ENCODE results near the gene EFEMP2. TPM values are rescaled to one million over a fixed set of nuclear protein-coding genes. Genes with fewer than 3 reads are reported as not detected.
A peak's percentile ranks its signal among the peaks of the same experiment; 100 is the strongest.

Gene EFEMP2
- total and polyA plus RNA-seq, 2 donors (not counting 3 experiments of a cell fraction or from before 2014, with no cell fraction given): 81.7 to 207 TPM

- Histone ChIP-seq H3K4me3 (replicated peaks in 1 of 3; ENCODE audit: insufficient read depth in 1 of 3, low read depth in 1 of 3, low read length in 3 of 3) (peak overlapping the region; percentile 46 to 90 (median 71)), H3K36me3 (ENCODE audit: control insufficient read depth in 2 of 2, extremely low read depth in 1 of 2, insufficient read depth in 2 of 2, low read length in 2 of 2) (peaks cover 4 to 5% of the 10 kb centered on the region in 2 experiments), H3K79me2 (ENCODE audit: control insufficient read depth, insufficient read depth, low read length) (peaks cover 37% of the 10 kb centered on the region), H3K9me3 (replicated peaks; ENCODE audit: control insufficient read depth, insufficient read depth, low read length) (no peaks in the 10 kb centered on the region), H3K4me1 (ENCODE audit: control insufficient read depth, extremely low read depth, insufficient read depth, low read length) (peaks cover 55% of the 10 kb centered on the region), H2AFZ (ENCODE audit: low read depth, low read length) (no peak overlapping the region), H3K4me2 (ENCODE audit: insufficient read depth, low read length) (peak overlapping the region; percentile 69), H3K9me1 (replicated peaks; ENCODE audit: control insufficient read depth, extremely low read depth, insufficient read depth, low read length) (no peaks in the 10 kb centered on the region), H3K27me3 (ENCODE audit: control insufficient read depth in 2 of 2, insufficient read depth in 2 of 2, low read length in 2 of 2) (no peaks in the 10 kb centered on the region), H3K27ac (ENCODE audit: insufficient read depth, low read depth, low read length) (peak overlapping the region; percentile 92), H3K9ac (replicated peaks; ENCODE audit: extremely low read depth, insufficient read depth, low read length) (peak overlapping the region; percentile 92), H4K20me1 (replicated peaks; ENCODE audit: control insufficient read depth, extremely low read depth, insufficient read depth, low read length) (no peaks in the 10 kb centered on the region)
- intact Hi-C loops (cut with micrococcal nuclease) (loop anchor here (5.0 kb wide), 1 partner anchor 135 kb away; the partner anchor contains the start of gene SF3B2), dilution Hi-C loops (cut with MboI; ENCODE audit: extremely low pct_ligation_motif_present, low sequenced_read_pairs) (no loop called here)
- DNase-seq (ENCODE audit: low read depth, low spot score) (no peak), FAIRE-seq (no peak)
- TF ChIP-seq POLR2A (IDR thresholded peaks at IDR 0.05; ENCODE audit: low read depth, low read length) (peak; percentile 16), GATA2 (IDR thresholded peaks at IDR 0.05; ENCODE audit: insufficient read depth, insufficient read length, low read depth, low read length) (no peak)
- POLR2A ChIA-PET: interaction anchor here (0.9 to 2.1 kb wide), 4 partner anchors 16 to 58 kb away, joined by 3 to 7 read pairs (median 5); partner anchors contain the start of genes CCDC85B and FOSL1
- CTCF ChIA-PET: interaction anchor here (0.9 to 4.9 kb wide), 2 partner anchors 27 to 33 kb away, joined by 4 to 73 read pairs; partner anchors contain the start of genes CCDC85B and FIBP
- BruUV-seq (replicated peaks): TSS peak; percentile 30
These were observed 45.0 kb upstream of the EFEMP2 start for GRCh38 chr11:65917434-65918210.

DNA sequence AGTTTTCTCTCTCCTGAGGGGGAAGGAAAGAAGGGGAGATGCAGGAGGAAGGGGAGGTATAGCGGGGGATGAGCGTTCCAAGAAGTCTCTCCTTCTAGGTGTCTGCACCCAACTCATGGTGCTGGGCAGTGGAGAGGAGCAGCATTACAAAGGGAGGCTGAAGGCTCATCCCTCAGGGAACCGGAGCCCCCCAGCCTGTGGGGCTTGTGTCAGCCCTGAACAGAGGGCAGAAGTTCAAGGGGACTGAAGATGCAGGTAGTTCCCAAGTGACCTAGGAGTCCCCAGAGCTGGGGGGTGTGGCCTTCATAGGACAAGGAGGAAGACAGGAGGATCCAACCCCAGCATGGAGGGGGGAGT lies 44.5 kb upstream of the EFEMP2 start:
- no peaks in the 10 kb centered on the region for H3K27me3 ChIP-seq (ENCODE audit: control insufficient read depth in 2 of 2, insufficient read depth in 2 of 2, low read length in 2 of 2)
- no peaks in the 10 kb centered on the region for H4K20me1 ChIP-seq (replicated peaks; ENCODE audit: control insufficient read depth, extremely low read depth, insufficient read depth, low read length)
- ChIA-PET CTCF (interaction anchor here (4.9 kb wide), 1 partner anchor 27 kb away, joined by 73 read pairs; the partner anchor contains the start of genes CCDC85B and FIBP), POLR2A (interaction anchor here (1.5 to 2.1 kb wide), 3 partner anchors 17 to 26 kb away, joined by 6 to 17 read pairs (median 7); partner anchors contain the start of genes CCDC85B and FOSL1)
- peaks cover 0 to 2% of the 10 kb centered on the region in 2 experiments for H3K36me3 ChIP-seq (ENCODE audit: control insufficient read depth in 2 of 2, extremely low read depth in 1 of 2, insufficient read depth in 2 of 2, low read length in 2 of 2)
- H3K9me3 ChIP-seq (replicated peaks; ENCODE audit: control insufficient read depth, insufficient read depth, low read length): no peaks in the 10 kb centered on the region
- no peak for FAIRE-seq
- H2AFZ ChIP-seq (ENCODE audit: low read depth, low read length): no peak overlapping the region
- intact Hi-C loops (cut with micrococcal nuclease): loop anchor here (5.0 kb wide), 1 partner anchor 135 kb away; the partner anchor contains the start of gene SF3B2
- H3K4me1 ChIP-seq (ENCODE audit: control insufficient read depth, extremely low read depth, insufficient read depth, low read length): peaks cover 61% of the 10 kb centered on the region
- H3K79me2 ChIP-seq (ENCODE audit: control insufficient read depth, insufficient read depth, low read length): peaks cover 37% of the 10 kb centered on the region
- BruUV-seq (replicated peaks): no TSS peak
- H3K9ac ChIP-seq (replicated peaks; ENCODE audit: extremely low read depth, insufficient read depth, low read length): no peak overlapping the region
- H3K9me1 ChIP-seq (replicated peaks; ENCODE audit: control insufficient read depth, extremely low read depth, insufficient read depth, low read length): no peaks in the 10 kb centered on the region
- DNase-seq (ENCODE audit: low read depth, low spot score): no peak
- H3K27ac ChIP-seq (ENCODE audit: insufficient read depth, low read depth, low read length): peak overlapping the region; percentile 92
- peak overlapping the region; percentile 69 for H3K4me2 ChIP-seq (ENCODE audit: insufficient read depth, low read length)
- dilution Hi-C loops (cut with MboI; ENCODE audit: extremely low pct_ligation_motif_present, low sequenced_read_pairs): no loop called here
- peak; percentile 12 for TF ChIP-seq POLR2A (IDR thresholded peaks at IDR 0.05; ENCODE audit: low read depth, low read length)
- no peak for TF ChIP-seq JUN (IDR thresholded peaks at IDR 0.05; ENCODE audit: borderline replicate concordance, insufficient read depth, insufficient read length, low read depth)
- H3K4me3 ChIP-seq (replicated peaks in 1 of 3; ENCODE audit: insufficient read depth in 1 of 3, low read depth in 1 of 3, low read length in 3 of 3): peak overlapping the region in 1 of 3 experiments; percentile 5
